Lower leg skin (tissue), 3 donors: ENCODE results near the gene COL18A1.

Source experiments
- POLR2A ChIP-seq, 2 donors: fragments of 450-650 bp; IDR thresholded peaks; one replicate each; pipeline ENCODE4 v1.6.1; 2016 to 2017; ENCODE audit warnings: antibody characterized with exemption in 2 of 2, mild to moderate bottlenecking in 1 of 2, moderate library complexity in 1 of 2
- TF ChIP-seq, protein P1 (sequence below), 3 donors: fragments of 450-650 bp; IDR thresholded peaks; one replicate each; pipeline ENCODE4 v1.5.1; 2016; ENCODE audit warnings: antibody characterized with exemption in 3 of 3, mild to moderate bottlenecking in 3 of 3, moderate library complexity in 2 of 3

GRCh38 chr21:45390121-45390751 lies 14.7 kb upstream of the COL18A1 start:
- no peak for TF ChIP-seq POLR2A (IDR thresholded peaks at IDR 0.05)
- TF ChIP-seq, protein P1, sequence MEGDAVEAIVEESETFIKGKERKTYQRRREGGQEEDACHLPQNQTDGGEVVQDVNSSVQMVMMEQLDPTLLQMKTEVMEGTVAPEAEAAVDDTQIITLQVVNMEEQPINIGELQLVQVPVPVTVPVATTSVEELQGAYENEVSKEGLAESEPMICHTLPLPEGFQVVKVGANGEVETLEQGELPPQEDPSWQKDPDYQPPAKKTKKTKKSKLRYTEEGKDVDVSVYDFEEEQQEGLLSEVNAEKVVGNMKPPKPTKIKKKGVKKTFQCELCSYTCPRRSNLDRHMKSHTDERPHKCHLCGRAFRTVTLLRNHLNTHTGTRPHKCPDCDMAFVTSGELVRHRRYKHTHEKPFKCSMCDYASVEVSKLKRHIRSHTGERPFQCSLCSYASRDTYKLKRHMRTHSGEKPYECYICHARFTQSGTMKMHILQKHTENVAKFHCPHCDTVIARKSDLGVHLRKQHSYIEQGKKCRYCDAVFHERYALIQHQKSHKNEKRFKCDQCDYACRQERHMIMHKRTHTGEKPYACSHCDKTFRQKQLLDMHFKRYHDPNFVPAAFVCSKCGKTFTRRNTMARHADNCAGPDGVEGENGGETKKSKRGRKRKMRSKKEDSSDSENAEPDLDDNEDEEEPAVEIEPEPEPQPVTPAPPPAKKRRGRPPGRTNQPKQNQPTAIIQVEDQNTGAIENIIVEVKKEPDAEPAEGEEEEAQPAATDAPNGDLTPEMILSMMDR (IDR thresholded peaks at IDR 0.05): no peak
